Raji (cell line): Measurements from ENCODE around the gene BMP6.

Source experiments
- POLR2A ChIP-seq: IDR thresholded peaks from 2 replicates; pipeline ENCODE4 v1.6.1; 2011; ENCODE audit warnings: low read depth, low read length, control low read depth; ENCODE audit not compliant: insufficient read depth

Gene BMP6

GRCh38 chr6:7725849-7726415, at the start of gene BMP6:
BMP6 (plus strand) TSS chr6:7726099; CDS start chr6:7726956, 857 bp downstream.
- no peak for TF ChIP-seq POLR2A

- TF ChIP-seq POLR2A, result no peak
Observed at GRCh38 chr6:7677229-7677628, 48.7 kb upstream of the BMP6 start.

GRCh38 chr6:7680393-7681075, 45.4 kb upstream of the BMP6 start:
- TF ChIP-seq POLR2A, result no peak

- TF ChIP-seq POLR2A, result no peak
Observed at GRCh38 chr6:7681449-7681848, 44.5 kb upstream of the BMP6 start.

- no peak for TF ChIP-seq POLR2A
Observed at GRCh38 chr6:7684076-7684475, 41.8 kb upstream of the BMP6 start.

- no peak for TF ChIP-seq POLR2A
Observed at GRCh38 chr6:7684843-7685242, 41.1 kb upstream of the BMP6 start.

- TF ChIP-seq POLR2A, result no peak
Observed at GRCh38 chr6:7685276-7685675, 40.6 kb upstream of the BMP6 start.

GRCh38 chr6:7687145-7688111, 38.5 kb upstream of the BMP6 start:
- no peak for TF ChIP-seq POLR2A

- no peak for TF ChIP-seq POLR2A
Observed at GRCh38 chr6:7691021-7691420, 34.9 kb upstream of the BMP6 start.

- no peak for TF ChIP-seq POLR2A
Observed at GRCh38 chr6:7691675-7692452, 34.0 kb upstream of the BMP6 start.

GRCh38 chr6:7692453-7692784, 33.5 kb upstream of the BMP6 start:
- TF ChIP-seq POLR2A, result no peak

GRCh38 chr6:7693827-7694226, 32.1 kb upstream of the BMP6 start:
- TF ChIP-seq POLR2A, result no peak

GRCh38 chr6:7696061-7696460, 29.8 kb upstream of the BMP6 start:
- TF ChIP-seq POLR2A, result no peak

GRCh38 chr6:7697432-7697819, 28.5 kb upstream of the BMP6 start:
- TF ChIP-seq POLR2A, result no peak
